HG03457 (cell line): ENCODE measurements around the gene THAP2.
A peak's percentile ranks its signal among the peaks of the same experiment; 100 is the strongest.
"Not testable (repeated sequence)": the region's sequence is repeated elsewhere in the genome, so short reads cannot be mapped to it uniquely, and the experiment has no call there.

ENCODE experiments used
- ATAC-seq: cut with Tn5 transposase; IDR thresholded peaks from one replicate; pipeline ENCODE4 v1.9.1; 2021; ENCODE audit warnings: moderate number of reproducible peaks; ENCODE audit not compliant: unreplicated experiment

Gene THAP2

DNA sequence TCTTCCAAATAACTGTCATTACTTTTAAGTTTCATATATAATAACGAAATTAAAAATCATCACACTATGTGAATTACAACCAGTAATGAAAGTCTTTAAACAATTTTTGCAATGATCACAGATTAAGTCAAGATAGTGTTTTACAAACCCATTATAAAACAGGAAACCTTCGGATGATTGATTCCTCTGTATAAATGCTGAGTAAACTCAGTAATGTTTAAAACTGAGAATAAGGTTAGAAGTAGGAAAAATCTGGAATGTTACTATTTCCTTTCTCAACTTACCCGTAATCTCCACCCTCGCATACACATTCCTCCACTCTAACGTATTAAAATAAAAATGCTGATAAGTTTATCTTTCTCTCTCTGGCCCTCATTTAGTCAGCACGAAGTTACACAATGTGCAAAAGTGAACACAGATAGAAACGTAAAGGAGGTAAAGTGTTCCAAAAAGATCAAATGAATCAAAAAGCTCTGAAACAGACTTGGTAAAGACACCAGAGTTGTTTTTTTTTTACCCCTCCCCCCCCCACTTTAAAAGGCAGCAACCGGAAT lies 2.0 kb upstream of the THAP2 start:
- no peak for ATAC-seq

- ATAC-seq, result peak; percentile 16
These were observed 1.1 kb upstream of the THAP2 start for GRCh38 chr12:71662849-71663560.

DNA sequence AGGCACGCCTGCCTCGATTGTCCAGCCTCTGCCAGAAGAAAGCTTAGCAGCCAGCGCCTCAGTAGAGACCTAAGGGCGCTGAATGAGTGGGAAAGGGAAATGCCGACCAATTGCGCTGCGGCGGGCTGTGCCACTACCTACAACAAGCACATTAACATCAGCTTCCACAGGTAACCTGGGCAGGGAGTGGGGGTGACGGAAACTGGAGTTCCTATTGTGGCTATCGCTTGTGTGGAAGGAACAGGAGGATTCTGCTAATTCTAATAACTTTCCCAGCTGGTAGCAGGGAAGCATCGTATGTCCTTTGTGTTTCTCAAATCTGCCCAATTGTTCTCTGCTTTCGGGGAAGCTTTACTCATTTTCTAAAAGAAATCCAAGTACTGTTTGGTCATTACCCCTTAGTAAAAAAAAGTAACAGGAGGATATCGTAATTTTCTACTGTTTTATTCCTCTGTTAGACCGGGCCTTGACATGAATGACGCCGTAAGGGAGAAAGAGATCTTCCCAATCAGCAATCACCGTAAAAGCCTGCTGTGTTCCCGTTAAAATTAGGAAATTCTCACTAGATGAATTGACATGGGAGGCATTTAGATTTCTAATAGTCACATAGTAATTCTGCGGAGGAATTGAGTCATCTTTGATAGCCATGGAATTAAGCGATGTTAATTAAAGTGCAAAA lies 449 bp downstream of the THAP2 start:
- peak; percentile 8 for ATAC-seq

GRCh38 chr12:71665090-71665463 lies 976 bp downstream of the THAP2 start:
- no peak for ATAC-seq

DNA sequence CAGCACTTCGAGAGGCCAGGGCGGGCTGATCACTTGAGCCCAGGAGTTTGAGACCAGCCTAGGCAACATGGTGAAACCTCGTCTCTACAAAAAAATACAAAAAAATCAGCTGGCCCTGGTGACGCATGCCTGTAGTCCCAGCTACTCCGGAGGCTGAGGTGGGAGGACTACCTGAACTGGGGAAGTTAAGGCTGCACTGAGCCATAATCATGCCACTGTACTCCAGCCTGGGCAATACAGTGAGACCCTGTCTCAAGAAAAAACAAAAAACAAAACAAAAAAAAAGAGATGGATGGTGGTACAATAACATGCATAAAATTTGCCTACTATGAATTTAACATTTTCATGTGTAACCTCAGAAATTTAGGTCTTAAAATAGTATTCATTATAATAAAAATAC lies 2.2 kb downstream of the THAP2 start:
- no peak for ATAC-seq

DNA sequence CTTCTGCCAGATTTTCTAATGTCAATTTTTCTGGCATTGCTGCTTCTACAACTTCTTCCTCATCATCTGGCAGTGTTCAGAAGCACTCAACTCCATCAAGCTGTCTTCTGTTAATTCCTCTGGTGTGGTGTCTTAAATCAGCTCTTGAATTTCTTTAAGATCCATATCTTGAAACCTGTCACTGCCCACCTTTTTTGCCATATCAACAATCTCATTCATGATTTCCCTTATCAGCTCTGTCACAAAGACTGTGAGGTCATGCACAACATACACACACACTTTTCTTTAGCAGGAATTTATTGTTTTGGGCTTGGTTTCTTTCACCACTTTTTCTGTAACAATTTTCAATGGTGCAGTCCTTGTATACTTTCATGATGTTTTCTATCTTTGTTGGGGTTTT lies 7.2 kb downstream of the THAP2 start:
- ATAC-seq, result no peak

DNA sequence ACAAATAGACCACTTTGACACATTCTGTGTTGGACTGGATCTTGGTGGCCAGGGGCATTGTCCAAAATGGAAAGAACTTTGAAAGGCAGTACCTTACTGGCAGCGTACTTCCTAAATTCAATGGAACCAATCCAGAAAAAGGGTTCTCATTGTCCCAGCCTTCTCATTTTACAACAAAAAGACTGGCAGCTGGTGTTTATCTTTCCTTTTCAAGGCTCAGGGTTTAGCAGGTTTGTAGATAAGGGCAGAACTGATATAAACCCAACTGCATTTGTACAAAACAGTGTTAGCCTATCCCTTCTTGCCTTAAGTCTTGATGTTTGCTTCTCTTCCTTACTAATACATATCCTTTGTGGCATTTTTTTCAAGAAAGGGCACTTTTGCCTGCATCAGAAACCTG lies 7.7 kb downstream of the THAP2 start:
- no peak for ATAC-seq

- no peak for ATAC-seq
These were observed 18.4 kb downstream of the THAP2 start for GRCh38 chr12:71682466-71682865.

DNA sequence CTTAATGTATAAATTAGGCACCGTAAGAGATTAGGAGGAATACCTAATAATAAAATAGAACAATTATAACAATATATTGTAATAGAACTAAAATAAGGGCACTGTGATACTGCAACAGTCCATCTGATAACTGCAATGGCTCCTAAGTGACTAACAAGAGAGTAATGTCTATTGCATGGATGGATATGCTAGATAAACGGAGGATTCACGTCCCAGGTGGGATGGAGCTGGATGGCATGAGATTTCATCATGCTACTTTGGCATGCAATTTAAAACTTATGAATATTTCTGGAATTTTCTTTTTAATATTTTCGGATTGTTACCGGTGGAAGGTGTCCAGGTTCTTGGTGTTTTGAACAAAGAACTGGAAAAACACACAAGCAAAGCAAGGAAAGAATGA lies 19.5 kb downstream of the THAP2 start:
- ATAC-seq, result no peak

DNA sequence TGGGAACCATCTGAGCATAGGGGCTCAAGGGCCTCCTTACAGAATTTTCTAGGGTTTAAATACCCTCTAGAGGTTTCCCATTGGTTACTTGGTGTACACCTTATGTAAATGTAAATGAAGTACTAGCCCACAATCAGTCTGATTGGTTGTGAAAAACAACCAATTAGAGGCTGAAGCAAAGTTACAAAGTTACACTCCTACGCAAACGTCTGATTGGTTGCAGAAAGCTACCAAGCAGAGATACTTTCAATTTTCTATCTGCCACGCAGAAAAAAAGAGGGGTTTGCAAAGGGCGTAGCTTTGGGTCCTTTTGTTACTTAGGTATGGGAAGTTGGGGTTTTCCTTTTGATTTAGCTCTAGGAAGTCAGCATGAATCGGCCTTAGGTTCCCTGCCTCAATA lies 20.0 kb downstream of the THAP2 start:
- no peak for ATAC-seq

- ATAC-seq, result no peak
These were observed 21.3 kb downstream of the THAP2 start for GRCh38 chr12:71685312-71685906.

- ATAC-seq, result peak; percentile 77
These were observed 22.0 kb downstream of the THAP2 start, which contains the start of gene TMEM19 for GRCh38 chr12:71685914-71686657. Gene TMEM19 (plus strand): TSS chr12:71686082. CDS start chr12:71686681, 599 bp downstream.

DNA sequence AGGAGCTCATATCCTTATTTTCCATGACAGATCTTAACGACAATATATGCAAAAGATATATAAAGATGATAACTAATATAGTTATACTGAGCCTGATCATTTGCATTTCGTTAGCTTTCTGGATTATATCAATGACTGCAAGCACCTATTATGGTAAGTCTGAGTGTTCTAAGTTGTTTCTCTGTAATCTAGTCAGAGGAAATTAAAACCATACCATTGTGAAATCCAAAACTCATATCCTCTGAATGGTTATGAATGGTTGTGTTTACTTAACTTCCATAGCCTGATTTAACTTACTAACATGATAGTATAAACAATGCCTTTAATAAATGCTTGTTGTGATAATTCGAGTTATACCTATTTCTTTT lies 22.5 kb downstream of the THAP2 start:
- ATAC-seq, result no peak

DNA sequence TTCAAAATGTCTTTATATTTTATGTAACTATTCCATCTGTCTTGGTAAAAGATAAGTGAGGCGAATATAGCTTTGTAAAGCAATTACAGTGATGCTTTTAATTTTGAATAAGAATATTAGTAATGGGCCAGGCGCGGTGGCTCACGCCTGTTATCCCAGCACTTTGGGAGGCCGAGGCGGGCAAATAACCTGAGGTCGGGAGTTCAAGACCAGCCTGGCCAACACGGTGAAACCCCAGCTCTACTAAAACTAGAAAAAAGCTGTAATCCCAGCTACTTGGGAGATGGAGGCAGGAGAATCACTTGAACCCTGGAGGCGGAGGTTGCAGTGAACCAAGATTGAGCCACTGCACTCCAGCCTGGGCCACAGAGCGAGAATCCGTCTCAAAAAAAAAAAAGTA lies 23.1 kb downstream of the THAP2 start:
- ATAC-seq, result not testable (repeated sequence)

GRCh38 chr12:71688961-71689570 lies 25.0 kb downstream of the THAP2 start:
- no peak for ATAC-seq

DNA sequence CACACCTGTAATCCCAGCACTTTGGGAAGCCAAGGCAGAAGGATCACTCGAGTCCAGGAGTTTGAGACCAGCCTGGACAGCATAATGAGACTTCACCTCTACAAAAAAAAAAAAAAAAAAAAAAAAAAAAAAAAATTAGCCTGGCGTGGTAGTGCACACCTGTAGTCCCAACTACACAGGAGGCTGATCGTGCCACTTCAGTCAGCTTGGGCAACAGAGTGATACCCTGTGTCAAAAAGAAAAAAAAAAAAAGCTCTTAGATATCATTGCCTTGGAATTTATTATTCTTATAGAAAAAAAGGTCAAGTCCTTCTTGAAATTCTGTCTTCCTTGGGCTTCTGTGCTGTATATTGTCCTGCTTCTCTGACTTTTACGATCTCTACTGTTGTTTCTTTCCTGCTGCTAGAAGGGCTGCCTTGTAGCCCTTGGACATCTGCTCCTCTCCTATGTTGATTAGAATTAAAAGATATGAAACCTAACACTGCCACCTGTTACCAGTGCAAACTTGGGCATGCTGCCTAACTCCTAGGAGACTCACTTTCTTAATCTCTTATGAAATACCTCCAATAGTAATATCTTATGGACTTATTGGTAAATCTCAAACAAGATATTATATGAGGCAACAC lies 27.5 kb downstream of the THAP2 start:
- ATAC-seq, result no peak

DNA sequence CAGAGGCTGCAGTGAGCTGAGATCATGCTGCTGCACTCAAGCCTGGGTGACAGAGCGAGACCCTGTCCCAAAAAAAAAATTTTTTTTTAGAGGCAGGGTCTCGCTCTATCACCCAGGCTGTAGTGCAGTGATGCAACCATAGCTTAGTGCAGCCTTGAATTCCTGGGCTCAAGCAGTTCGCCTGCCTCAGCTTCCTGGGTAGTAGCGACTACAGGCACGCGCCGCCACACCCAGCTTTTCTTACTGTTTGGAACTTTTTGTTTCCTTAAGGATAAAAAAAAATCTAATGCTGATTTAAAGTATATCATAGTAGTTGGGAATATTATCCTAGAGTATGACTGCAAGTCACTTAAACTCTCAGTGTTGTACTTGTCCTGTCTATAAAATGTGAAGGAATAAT lies 29.0 kb downstream of the THAP2 start:
- no peak for ATAC-seq

GRCh38 chr12:71693651-71694050 lies 29.6 kb downstream of the THAP2 start:
- not testable (repeated sequence) for ATAC-seq

- peak; percentile 84 for ATAC-seq
These were observed 30.2 kb downstream of the THAP2 start for GRCh38 chr12:71694099-71694820.

- no peak for ATAC-seq
These were observed 31.7 kb downstream of the THAP2 start for GRCh38 chr12:71695782-71696181.
